GM19452 (cell line): Measurements from ENCODE around the gene PRDM1.
A peak's percentile ranks its signal among the peaks of the same experiment; 100 is the strongest.

ENCODE experiments used
- ATAC-seq: cut with Tn5 transposase; IDR thresholded peaks from one replicate; pipeline ENCODE4 v1.9.1; 2021; ENCODE audit not compliant: unreplicated experiment

Gene PRDM1

GRCh38 chr6:106069478-106069877 lies 16.7 kb upstream of the PRDM1 start:
- ATAC-seq = no peak

- no peak for ATAC-seq
Measured at GRCh38 chr6:106070636-106071035, 15.5 kb upstream of the PRDM1 start.

GRCh38 chr6:106072501-106073090 lies 13.5 kb upstream of the PRDM1 start:
- no peak for ATAC-seq

- ATAC-seq = no peak
Measured at GRCh38 chr6:106074146-106074545, 12.0 kb upstream of the PRDM1 start.

- no peak for ATAC-seq
Measured at GRCh38 chr6:106076139-106076538, 10.0 kb upstream of the PRDM1 start.

- no peak for ATAC-seq
Measured at GRCh38 chr6:106077170-106077569, 9.0 kb upstream of the PRDM1 start.

GRCh38 chr6:106077881-106078280 lies 8.3 kb upstream of the PRDM1 start:
- no peak for ATAC-seq

- no peak for ATAC-seq
Measured at GRCh38 chr6:106079961-106080762, 6.0 kb upstream of the PRDM1 start.

GRCh38 chr6:106080763-106081095 lies 5.4 kb upstream of the PRDM1 start:
- no peak for ATAC-seq

- no peak for ATAC-seq
Measured at GRCh38 chr6:106081715-106082114, 4.4 kb upstream of the PRDM1 start.

- ATAC-seq = no peak
Measured at GRCh38 chr6:106082735-106083398, 3.3 kb upstream of the PRDM1 start.

GRCh38 chr6:106083618-106084017 lies 2.5 kb upstream of the PRDM1 start:
- no peak for ATAC-seq

- ATAC-seq = peak; percentile 70
Measured at GRCh38 chr6:106084106-106084988, 1.8 kb upstream of the PRDM1 start.

GRCh38 chr6:106084989-106085691 lies 996 bp upstream of the PRDM1 start:
- ATAC-seq = no peak

- ATAC-seq = no peak
Measured at GRCh38 chr6:106085692-106085983, 498 bp upstream of the PRDM1 start.

GRCh38 chr6:106086814-106087175 lies 659 bp downstream of the PRDM1 start:
- ATAC-seq = no peak

- no peak for ATAC-seq
Measured at GRCh38 chr6:106087548-106088325, 1.6 kb downstream of the PRDM1 start.

GRCh38 chr6:106090001-106090400 lies 3.9 kb downstream of the PRDM1 start:
- no peak for ATAC-seq

GRCh38 chr6:106092279-106092678 lies 6.1 kb downstream of the PRDM1 start:
- no peak for ATAC-seq

- ATAC-seq = no peak
Measured at GRCh38 chr6:106094261-106094963, 8.3 kb downstream of the PRDM1 start.
